Panc1 (cell line): ENCODE data around the gene VPS52. TPM values are rescaled to one million over a fixed set of nuclear protein-coding genes. Genes with fewer than 3 reads are reported as not detected.

Experiments used
- ATAC-seq: fragments of 200-7000 bp; cut with Tn5 transposase; 2 replicates; pipeline ENCODE4 v1.9.1; 2020; ENCODE audit warnings: mild to moderate bottlenecking, moderate library complexity
- BruUV-seq: library from RNA; stranded (reverse); fragments of 400-500 nt; replicated peaks from 2 replicates; lab custom pipeline; 2021; lab: Mats Ljungman, UMichigan
- CTCF ChIA-PET: fragments of 300-600 bp; sonication (Branson Sonifier 250); formaldehyde crosslinking; loops from one replicate; lab custom pipeline; 2022; ENCODE audit warnings: antibody characterized with exemption; lab: Charles Lee
- POLR2A ChIA-PET: fragments of 300-600 bp; sonication (Branson Sonifier 250); formaldehyde crosslinking; loops from one replicate; lab custom pipeline; 2022; ENCODE audit warnings: antibody characterized with exemption; lab: Charles Lee
- DNase-seq: peaks from one replicate; pipeline ENCODE4 v3.0.0-alpha.2; 2010; ENCODE audit warnings: low read depth, low spot score
- H3K27ac ChIP-seq: 2 replicates; pipeline ENCODE4 v1.5.1; 2011; ENCODE audit warnings: mild to moderate bottlenecking, low read length, inconsistent platforms
- H3K27me3 ChIP-seq: fragments of 200-500 bp; sonication (Bioruptor generic); 2 replicates; pipeline ENCODE4 v1.6.0; 2014; ENCODE audit warnings: low read length, inconsistent platforms; ENCODE audit not compliant: control insufficient read depth, insufficient read depth
- H3K36me3 ChIP-seq: fragments of 200-500 bp; sonication (Bioruptor generic); 2 replicates; pipeline ENCODE4 v1.5.1; 2014; ENCODE audit warnings: inconsistent platforms, mild to moderate bottlenecking, low read length, moderate library complexity; ENCODE audit not compliant: control insufficient read depth, insufficient read depth
- H3K4me1 ChIP-seq: 2 replicates; pipeline ENCODE4 v1.5.1; 2011; ENCODE audit warnings: inconsistent platforms, mild to moderate bottlenecking, low read length, moderate library complexity; ENCODE audit not compliant: control insufficient read depth, insufficient read depth
- H3K4me3 ChIP-seq, 2 experiments: 2 replicates each; pipeline ENCODE4 v1.5.1; 2011 to 2012; ENCODE audit warnings: low read depth in 2 of 2, low read length in 2 of 2, mild to moderate bottlenecking in 2 of 2, inconsistent platforms in 1 of 2, moderate library complexity in 1 of 2
- H3K9me3 ChIP-seq: fragments of 200-500 bp; sonication (Bioruptor generic); 2 replicates; pipeline ENCODE4 v1.5.1; 2014; ENCODE audit warnings: low read depth, mild to moderate bottlenecking, inconsistent platforms, low read length, moderate library complexity; ENCODE audit not compliant: control insufficient read depth, insufficient read depth
- CTCF ChIP-seq: fragments of 450-650 bp; IDR thresholded peaks from 2 replicates; pipeline ENCODE4 v1.5.1; 2017; ENCODE audit warnings: mild to moderate bottlenecking
- POLR2AphosphoS5 ChIP-seq: IDR thresholded peaks from 2 replicates; pipeline ENCODE4 v1.6.1; 2012; ENCODE audit warnings: mild to moderate bottlenecking, low read depth, low read length, moderate library complexity
- REST ChIP-seq, 2 experiments: IDR thresholded peaks; 2 replicates each; pipeline ENCODE4 v1.6.1; 2011 to 2012; ENCODE audit warnings: low read depth in 2 of 2, control low read depth in 1 of 2, low read length in 1 of 2, mild to moderate bottlenecking in 1 of 2, moderate library complexity in 1 of 2; ENCODE audit not compliant: insufficient read depth in 1 of 2
- SIN3A ChIP-seq: IDR thresholded peaks from 2 replicates; pipeline ENCODE4 v1.6.1; 2012; ENCODE audit warnings: low read depth, mild to moderate bottlenecking, low read length, moderate library complexity, borderline replicate concordance; ENCODE audit not compliant: insufficient read depth
- TCF7L2 ChIP-seq: IDR thresholded peaks from 2 replicates; pipeline ENCODE4 v1.6.1; 2011; ENCODE audit warnings: mild to moderate bottlenecking, low read depth, low read length, inconsistent platforms
- in situ Hi-C: cut with HindIII; loops from 2 replicates; pipeline ENCODE4 v1.10.0; 2016; ENCODE audit warnings: low sequenced_read_pairs, low pct_unique_long_range_greater_than_20kb
- intact Hi-C: fragments of 100-400 bp; cut with micrococcal nuclease; formaldehyde crosslinking; loops from one replicate; pipeline ENCODE4 v1.10.0; 2022; ENCODE audit not compliant: unreplicated experiment
- total RNA-seq: library from RNA; stranded (reverse); gene quantifications from one replicate; pipeline ENCODE4 v1.2.1, GENCODE V29; 2021; ENCODE audit not compliant: unreplicated experiment

Gene VPS52
- total RNA-seq, 1 experiment from 2014 or later, result 77.7 TPM

GRCh38 chr6:33304216-33304615, 32.5 kb upstream of the VPS52 start:
- Histone ChIP-seq H3K4me3 (no peak overlapping the region), H3K36me3 (peaks cover 15% of the 10 kb centered on the region), H3K27me3 (no peaks in the 10 kb centered on the region), H3K9me3 (no peaks in the 10 kb centered on the region), H3K4me1 (peaks cover 6% of the 10 kb centered on the region), H3K27ac (no peak overlapping the region)
- DNase-seq, result no peak
- intact Hi-C loops, result no loop called here
- no peak for ATAC-seq
- POLR2A ChIA-PET, result no interaction called here
- no TSS peak for BruUV-seq
- CTCF ChIA-PET, result interaction anchor here (0.5 to 0.6 kb wide), 2 partner anchors 13 to 71 kb away, joined by 3 to 6 read pairs; no protein-coding TSS in a partner anchor
- TF ChIP-seq REST (IDR thresholded peaks at IDR 0.05; ENCODE audit: insufficient read depth in 1 of 2, low read depth in 2 of 2, low read length in 1 of 2), result no peak
- TF ChIP-seq SIN3A, result no peak
- no peak for TF ChIP-seq POLR2AphosphoS5
- TF ChIP-seq CTCF, result no peak
- no peak for TF ChIP-seq TCF7L2
- in situ Hi-C loops, result no loop called here

GRCh38 chr6:33301877-33302276, 30.2 kb upstream of the VPS52 start:
- intact Hi-C loops, result no loop called here
- H3K4me3 ChIP-seq, result no peak overlapping the region
- ATAC-seq (no peak), DNase-seq (no peak)
- BruUV-seq, result no TSS peak
- POLR2A ChIA-PET, result interaction anchor here (0.7 kb wide), 1 partner anchor 89 kb away, joined by 9 read pairs; no protein-coding TSS in a partner anchor
- CTCF ChIA-PET, result interaction anchor here (0.6 kb wide), 1 partner anchor 94 kb away, joined by 5 read pairs; no protein-coding TSS in a partner anchor
- in situ Hi-C loops, result no loop called here
- H3K27me3 ChIP-seq, result no peaks in the 10 kb centered on the region
- H3K27ac ChIP-seq, result no peak overlapping the region
- H3K4me1 ChIP-seq, result peaks cover 11% of the 10 kb centered on the region
- TF ChIP-seq POLR2AphosphoS5 (no peak), CTCF (no peak), SIN3A (no peak), REST (IDR thresholded peaks at IDR 0.05; ENCODE audit: insufficient read depth in 1 of 2, low read depth in 2 of 2, low read length in 1 of 2) (no peak), TCF7L2 (no peak)
- peaks cover 15% of the 10 kb centered on the region for H3K36me3 ChIP-seq
- no peaks in the 10 kb centered on the region for H3K9me3 ChIP-seq
